ENCODE measurements around the gene ALPK1. TPM values are rescaled to one million over a fixed set of nuclear protein-coding genes. Genes with fewer than 3 reads are reported as not detected.

Gene ALPK1
- total RNA-seq, 1 donor from 2014 or later: 4.9 TPM

DNA sequence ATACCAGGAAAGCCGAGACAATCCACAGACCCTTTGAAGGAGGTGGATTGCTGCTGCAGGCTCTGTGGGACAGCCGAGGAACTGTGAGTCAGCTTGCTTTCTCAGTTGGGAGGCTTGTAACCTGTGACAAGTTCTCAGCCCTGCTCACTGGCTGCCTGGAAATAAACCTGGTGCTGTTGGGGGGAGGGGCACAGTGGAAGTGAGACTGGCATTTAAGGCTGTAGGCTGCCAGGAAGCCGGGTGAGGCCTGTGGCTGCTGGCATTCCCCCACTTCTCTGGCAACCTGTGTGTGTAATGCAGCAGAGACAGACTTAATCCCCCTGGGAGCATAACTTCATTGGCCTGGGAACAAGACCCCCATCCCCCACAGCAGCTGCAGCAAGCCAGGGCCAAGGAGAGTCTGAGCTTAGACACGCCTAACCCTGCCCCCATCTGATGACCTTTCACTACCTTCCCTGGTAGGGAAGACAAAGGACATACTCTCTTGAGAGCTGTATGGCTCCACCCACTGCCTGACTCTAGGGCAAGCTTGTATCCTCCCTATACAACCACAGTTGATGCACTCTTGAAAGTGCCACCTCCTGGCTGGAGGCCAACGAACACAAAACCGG, 64.1 kb downstream of the ALPK1 start:
- intact Hi-C loops (cut with DNase I): no loop called here
- DNase-seq (ENCODE audit: low spot score): no peak

DNA sequence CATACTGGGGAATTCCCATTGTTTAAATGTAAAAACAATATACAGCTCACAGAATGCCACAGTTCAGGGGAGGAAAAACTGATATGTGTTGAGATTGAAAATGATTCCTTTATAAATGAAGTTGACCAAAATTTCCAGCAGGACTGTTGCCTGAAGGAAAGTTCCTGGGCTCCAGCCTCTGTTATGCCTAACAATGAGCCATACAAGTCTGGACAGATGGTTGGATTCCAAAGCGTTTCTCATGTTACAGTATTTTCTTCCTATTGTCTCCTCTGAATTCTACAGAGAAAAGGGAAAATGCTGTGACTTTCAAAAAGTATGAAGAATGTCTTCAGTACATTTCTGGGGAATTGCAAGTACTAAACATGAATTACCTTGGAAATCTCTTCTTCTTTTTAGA, 73.3 kb downstream of the ALPK1 start:
- no peak for DNase-seq (ENCODE audit: low spot score)
- intact Hi-C loops (cut with DNase I): no loop called here

DNA sequence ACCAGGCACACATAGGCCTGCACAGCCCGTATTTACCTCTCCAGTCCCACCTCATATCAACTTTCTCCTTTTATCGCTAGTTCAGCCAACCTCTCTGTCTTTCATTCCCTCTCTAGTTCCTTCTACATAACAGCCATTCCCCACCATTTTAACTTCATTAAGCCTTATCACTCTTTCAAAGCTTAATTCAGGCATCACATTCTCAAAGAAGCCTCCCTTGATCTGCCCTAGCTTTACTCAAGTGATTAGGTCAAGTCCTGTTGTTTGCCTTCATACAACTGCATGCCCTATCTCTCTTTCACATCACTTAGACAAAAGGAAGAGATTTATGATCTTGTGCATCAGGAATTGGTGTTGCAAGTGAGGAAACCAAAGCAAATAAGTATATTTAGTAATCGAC, 74.2 kb downstream of the ALPK1 start:
- DNase-seq (ENCODE audit: low spot score): no peak
- intact Hi-C loops (cut with DNase I): no loop called here

DNA sequence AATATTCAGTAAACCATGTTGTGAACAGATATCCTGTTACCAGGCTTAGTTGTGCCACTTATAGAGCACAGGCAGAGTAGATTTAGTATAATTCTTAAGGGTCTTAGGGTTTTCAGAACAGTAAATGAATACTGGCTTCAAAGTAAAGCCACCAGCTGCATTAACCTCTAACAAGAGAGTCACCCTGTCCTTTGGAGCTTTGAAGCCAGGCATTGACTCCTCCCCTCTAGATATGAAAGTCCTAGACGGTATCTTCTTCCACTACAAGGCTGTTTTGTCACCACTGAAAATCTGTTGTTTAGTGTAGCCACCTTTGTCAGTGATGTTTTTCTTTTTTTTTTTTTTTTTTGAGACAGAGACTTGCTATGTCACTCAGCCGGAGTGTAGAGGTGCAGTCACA, 77.7 kb downstream of the ALPK1 start:
- no peak for DNase-seq (ENCODE audit: low spot score)
- intact Hi-C loops (cut with DNase I): no loop called here

DNA sequence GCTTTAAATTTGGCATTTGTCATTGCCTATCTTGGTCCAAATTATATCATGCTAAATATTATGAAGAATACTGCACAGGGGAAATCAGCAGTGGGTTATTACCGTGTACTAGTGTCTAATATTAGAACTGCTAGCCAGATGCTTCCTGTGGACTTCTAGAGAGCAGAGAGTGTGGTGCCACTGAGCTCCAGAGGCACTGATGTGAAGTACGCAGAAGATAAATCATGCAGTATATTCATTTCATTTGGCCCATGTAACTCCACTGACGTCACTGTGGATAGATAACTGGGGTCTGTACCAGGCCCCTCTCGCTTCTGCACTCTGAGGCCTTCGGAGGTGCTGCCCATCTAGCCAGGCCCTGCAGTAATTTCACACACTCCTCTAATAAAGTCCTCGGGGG, 80.0 kb downstream of the ALPK1 start:
- intact Hi-C loops (cut with DNase I): no loop called here

DNA sequence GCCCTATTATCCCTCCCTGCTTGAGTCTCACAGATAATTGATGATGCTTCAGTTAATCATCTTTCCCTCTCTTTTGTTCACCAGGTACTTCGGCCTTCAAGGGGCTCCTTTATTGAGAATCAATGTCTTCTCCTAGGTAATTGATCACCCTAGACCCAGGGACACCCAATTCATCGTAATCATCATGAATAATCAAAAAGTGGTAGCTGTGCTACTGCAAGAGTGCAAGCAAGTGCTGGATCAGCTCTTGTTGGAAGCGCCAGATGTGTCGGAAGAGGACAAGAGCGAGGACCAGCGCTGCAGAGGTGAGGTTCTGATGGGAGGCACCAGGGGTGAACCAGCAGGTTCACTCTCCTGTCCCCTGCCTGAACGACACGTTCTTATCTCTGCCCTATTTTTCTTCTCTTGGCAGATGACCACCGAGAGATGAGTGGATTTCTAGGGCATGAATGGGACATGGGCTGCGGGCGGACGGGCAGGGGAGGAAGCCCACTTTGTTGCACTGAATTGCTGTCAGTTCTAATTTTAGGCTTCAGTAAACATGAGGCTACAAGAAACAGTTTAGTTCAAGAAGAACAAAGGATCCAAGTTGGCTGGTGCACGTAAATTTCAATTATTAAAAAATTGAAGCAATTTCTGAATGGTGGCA, 80.5 kb downstream of the ALPK1 start:
- intact Hi-C loops (cut with DNase I): no loop called here

More for the DNA sequence above, 80.0 kb downstream of the ALPK1 start:
- no peak for DNase-seq (ENCODE audit: low spot score)

DNA sequence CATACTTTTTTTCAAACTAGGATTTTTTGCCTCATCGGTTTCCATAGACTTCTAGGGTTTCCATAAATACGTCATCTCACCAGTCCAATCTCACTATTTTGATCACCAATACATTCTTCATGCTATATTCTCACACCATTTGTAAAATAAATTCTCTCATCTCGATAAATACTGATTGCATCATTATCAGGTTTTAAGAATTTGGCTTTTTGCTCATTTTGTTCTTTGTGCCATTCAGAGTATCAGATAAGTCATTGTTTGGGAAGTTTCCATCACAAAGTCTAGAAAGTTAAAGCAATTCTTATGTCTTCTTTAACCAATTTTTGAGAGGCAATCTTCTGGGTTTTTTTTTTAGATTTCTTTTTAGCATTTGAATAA, 81.1 kb downstream of the ALPK1 start:
- intact Hi-C loops (cut with DNase I): no loop called here
- no peak for DNase-seq (ENCODE audit: low spot score)

More for the DNA sequence above, 80.5 kb downstream of the ALPK1 start:
- DNase-seq (ENCODE audit: low spot score): no peak

DNA sequence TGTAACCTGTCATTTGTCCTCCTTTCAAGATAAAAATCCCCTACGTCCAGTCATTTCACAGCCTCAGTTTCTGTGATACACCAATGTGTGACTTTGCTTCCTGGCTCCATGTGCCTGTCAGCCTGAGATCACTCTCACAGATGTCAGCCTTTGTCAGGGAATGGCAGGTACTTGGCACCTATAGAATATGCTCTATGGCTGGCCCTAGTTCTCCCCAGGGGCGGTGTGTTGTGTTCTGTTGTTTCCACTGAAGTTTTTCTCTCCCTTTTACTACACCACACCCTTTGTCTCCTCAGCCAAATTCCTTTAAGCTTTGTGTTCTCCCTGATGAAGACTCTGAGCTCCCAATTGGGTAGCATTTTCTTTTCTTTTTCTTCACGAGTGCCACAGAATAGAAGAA, 81.7 kb downstream of the ALPK1 start:
- intact Hi-C loops (cut with DNase I): no loop called here
- DNase-seq (ENCODE audit: low spot score): no peak

DNA sequence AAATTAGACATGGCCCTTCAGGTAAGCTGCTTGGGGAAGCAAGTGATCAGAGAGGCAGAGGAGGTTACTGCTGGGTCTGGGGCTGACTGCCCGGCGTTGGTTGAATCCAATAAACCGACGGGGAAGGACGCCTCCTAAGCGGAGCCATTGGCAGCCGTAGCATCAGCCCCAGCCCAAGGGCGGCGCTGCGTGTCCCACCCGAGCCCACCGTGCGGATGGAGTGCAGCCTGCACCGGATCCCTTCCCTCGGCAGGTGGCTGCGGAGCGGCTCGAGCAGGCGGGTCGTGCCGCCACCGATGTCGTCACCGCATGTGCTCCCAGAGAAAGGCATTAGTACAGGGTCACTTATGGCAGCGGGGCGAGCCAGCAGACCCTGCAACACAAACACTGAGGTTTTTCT, 82.1 kb downstream of the ALPK1 start:
- no peak for DNase-seq (ENCODE audit: low spot score)
- intact Hi-C loops (cut with DNase I): no loop called here

DNA sequence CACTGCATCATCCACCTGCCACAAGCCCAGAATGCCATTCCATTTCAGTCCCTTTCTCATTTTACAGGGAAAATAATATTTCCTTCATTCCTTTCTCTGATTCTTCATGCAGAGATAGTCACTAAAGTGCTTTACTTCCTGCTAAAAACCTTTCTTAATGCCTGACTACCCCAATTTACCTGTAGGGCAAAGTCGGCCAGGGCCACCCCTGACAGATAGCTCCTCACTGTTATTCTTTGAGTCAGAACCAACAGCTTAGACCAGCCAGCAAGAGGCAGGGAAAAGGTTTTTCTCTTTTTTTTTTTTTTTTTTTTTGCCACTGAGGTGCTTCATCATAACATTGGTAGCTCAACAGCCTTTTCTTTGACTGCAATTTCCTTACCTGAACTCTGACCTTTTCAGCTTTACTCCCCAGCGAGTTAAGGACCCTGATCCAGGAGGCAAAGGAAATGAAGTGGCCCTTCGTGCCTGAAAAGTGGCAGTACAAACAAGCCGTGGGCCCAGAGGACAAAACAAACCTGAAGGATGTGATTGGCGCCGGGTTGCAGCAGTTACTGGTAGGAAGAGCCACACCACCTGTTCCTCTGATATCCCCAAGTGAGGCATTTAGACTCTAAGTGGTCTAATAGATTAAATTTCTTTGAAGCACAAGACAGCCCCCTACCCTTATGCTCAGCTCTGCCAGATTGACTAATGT, 85.0 kb downstream of the ALPK1 start:
- intact Hi-C loops (cut with DNase I): no loop called here
- DNase-seq (ENCODE audit: low spot score): no peak

DNA sequence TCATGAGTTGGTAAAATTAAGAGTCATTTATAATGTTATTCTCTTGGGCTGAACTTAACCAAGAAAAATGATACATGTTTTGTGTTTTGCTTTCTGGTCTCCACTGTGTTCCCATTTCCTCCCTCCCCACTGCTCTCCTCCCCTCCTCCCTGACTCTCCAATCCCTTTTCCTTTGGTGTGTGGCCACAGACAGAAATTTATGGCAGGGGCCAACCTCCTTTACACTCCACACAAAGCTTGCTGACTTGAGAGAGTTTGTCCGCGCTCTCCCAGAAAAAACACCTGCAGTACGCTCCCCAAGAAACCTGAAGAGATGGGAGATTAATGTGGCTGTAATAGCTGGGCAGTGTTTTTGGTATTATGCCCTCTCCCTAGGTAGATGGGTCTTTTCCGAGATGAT, 88.9 kb downstream of the ALPK1 start:
- no peak for DNase-seq (ENCODE audit: low spot score)
- intact Hi-C loops (cut with DNase I): no loop called here

DNA sequence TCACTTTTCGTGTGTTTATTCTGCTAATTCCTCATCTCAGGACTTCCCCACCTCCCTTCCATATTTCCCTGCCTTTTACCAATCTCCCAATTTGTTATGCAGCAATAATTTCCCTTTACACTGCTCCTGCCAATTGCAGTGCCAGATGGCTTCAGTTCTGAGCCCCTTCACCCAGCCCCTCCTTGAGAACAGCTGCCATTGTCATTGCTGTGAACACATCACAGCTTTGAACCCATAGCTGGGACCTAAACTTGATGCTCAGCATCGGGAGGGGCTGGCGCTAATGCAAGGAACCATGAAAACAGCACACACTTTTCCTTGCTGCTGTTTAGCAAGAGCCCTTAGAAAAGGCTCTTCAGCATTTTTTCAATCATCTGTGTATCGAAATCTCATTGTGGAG, 104.9 kb downstream of the ALPK1 start:
- intact Hi-C loops (cut with DNase I): no loop called here

DNA sequence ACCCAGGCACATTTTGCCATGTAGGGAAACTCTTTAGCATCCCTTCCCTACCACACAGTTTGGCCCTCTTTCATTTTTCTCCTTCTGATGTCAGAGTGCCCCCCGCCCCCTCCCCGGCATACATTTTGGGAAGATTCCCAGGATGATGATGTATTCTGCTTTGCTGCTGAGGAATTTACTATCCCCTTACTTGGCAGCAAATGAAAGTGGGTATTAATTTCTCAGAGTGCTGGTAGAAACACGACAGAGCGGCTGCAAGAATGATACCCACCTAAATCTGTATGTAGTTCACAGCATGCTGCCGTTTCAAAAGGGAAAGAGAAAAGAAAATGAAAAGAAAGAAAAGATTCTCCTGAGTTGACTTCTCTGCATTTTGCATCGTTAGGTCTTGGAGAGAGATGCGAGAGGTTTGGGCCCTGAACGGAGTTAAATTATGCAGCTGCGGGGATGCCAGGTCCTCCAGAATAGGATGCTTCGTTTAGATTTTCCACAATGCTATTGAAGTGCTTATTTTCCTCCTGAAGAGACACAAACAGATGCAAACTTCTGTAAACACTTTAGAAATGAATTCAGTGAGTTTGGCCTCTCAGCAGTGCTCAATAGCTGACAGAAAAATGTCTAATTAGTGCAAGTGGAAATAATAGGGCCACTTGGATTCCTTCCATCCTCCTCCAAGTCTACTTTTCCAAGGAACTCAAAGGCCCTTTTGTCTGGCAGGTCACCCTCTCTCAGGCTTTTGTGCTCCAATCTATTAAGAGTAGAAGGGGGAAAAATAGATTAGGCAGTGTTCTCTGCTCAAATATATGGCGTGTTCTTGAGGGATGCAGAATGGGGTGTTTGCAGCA, 106.2 kb downstream of the ALPK1 start:
- no peak for DNase-seq (ENCODE audit: low spot score)
- intact Hi-C loops (cut with DNase I): no loop called here

More for the DNA sequence above, 104.9 kb downstream of the ALPK1 start:
- DNase-seq (ENCODE audit: low spot score): no peak

DNA sequence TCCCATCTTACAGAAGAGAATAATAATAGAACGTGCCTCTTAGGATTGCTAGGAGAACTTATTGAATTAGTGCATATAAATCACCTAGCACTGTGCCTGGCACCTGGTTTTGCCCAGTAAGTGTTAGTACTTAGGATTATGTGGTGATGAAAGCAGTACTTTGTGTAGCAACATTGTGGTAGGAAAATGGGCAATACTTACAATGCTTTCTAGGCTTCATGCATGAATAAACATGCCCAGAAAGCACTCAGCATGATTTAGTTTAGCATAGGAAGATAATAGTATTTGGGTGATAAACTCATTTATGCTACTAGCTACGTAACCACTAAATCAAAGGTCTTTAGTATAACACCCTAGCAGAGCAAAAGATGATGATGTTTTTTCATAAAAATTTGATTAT, 113.2 kb downstream of the ALPK1 start:
- no peak for DNase-seq (ENCODE audit: low spot score)
- intact Hi-C loops (cut with DNase I): no loop called here

DNA sequence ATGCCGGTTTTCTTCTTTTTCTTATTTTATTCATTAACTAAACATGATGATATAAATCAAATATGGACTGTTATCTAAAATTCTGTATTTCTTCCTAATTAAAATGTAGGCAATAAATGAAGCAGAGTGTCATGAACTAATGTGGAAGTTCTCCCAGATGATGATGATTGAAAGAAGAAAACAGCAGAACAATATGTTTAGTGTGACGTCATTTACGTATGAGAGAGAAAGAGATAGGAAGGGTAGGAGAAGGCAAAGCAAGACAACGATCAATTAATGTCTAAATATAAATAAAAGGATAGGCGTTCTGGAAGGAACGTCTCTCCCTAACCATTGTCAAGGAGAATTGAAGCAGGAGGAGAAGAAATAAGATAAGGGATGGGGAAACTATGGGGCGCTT, 113.6 kb downstream of the ALPK1 start:
- intact Hi-C loops (cut with DNase I): no loop called here

DNA sequence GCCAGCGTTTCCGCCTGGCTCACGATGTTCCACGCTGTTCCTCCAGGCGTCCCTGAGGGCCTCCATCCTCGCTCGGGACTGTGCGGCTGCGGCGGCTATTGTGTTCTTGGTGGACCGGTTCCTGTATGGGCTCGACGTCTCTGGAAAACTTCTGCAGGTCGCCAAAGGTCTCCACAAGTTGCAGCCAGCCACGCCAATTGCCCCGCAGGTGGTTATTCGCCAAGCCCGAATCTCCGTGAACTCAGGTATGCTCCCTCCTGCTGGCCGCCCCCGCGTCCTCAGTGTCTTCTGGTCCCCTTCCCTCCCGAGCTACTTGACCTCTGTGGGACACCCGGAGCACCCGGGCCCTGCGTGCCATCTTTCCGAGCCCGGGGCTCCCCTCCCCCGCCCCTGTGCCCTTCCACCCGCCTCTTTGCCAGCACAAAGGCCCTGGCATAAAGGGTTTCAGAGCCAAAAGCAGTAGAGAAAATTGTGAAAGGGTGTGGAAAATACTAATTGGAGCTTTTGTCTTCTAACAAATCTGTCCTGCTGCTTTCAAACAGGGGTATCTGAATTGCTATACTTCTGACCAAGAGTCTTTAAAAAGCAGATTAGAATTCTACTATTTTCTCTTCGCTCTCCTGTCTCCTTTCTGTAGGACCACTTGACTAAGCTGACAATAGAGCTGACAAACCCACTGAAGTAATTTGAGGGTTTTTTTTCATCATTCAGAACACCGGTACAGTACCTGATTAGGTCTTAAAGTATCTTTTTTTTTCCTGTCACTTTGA, 114.8 kb downstream of the ALPK1 start:
- intact Hi-C loops (cut with DNase I): no loop called here
- no peak for DNase-seq (ENCODE audit: low spot score)

More for the DNA sequence above, 113.6 kb downstream of the ALPK1 start:
- no peak for DNase-seq (ENCODE audit: low spot score)

DNA sequence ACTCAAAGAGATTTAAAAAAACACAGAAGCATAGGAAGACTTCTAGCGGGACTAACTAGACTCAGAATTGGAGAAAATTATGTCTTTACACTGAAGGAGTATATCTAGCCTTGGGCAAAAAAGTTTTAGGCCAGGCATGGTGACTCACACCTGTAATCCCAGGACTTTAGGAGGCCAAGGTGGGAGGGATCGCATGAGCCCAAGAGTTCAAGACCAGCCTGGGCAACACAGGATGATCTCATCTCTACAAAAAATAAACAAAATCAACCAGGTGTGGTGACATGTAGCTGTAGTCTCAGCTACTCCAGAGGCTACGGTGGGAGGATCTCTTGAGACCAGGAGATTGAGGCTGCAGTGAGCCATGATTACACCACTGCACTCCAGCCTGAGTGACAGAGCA, 119.3 kb downstream of the ALPK1 start:
- no peak for DNase-seq (ENCODE audit: low spot score)
- intact Hi-C loops (cut with DNase I): no loop called here

DNA sequence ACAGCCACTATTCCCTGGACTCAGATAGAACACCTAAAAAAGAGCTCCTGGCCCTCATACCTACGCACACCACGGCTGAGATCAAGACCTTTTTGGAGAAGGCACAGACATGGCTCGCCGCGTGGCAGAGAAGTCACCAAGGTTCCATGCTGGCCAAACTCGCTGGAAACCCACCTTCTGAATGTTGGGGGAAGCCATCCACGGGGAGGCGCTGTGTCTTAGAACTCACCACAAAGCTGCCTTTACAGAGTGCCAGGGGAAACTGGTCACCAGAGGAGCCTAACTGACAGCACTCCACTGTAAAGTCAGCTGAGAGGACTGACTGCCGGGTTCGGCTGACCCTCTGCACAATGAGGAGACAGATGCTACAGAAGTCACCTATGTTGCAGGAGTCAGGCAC, 120.9 kb downstream of the ALPK1 start:
- intact Hi-C loops (cut with DNase I): no loop called here
- no peak for DNase-seq (ENCODE audit: low spot score)

DNA sequence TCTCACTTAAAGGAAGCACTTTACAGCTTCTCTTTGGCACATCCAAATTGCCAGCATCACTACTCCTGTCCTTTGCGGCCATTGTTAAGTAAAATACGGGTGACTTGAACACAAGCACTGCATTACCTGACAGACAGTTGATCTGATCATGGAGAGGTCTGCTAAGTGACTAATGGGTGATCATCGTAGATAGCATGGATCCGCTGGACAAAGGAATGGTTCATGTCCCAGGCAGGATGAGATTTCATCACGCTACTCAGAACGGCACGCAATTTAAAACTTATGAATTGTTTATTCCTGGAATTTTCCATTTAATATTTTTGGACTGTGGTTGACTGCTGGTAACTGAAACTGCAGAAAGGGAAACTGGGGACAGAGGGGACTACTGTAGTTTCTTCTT, 124.7 kb downstream of the ALPK1 start:
- DNase-seq (ENCODE audit: low spot score): no peak
- intact Hi-C loops (cut with DNase I): no loop called here

DNA sequence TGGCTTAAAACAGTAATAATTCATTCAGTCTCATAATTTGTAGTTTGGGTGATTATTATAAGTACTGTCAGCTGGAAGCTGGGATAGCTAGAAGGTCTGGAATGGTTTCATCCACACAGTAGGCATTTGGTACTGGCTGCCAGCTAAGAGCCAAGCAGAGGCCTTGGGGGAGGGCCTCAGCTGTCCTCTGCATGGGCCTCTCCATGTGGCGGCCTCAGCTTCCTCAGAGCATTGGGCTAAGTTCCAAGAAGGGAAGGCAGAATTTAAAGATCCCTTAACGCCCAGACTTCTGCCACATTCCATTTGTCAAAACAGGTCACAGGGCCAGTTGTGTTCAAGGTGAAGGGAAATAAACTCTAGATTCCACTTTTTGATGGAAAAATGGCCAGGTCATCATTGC, 125.5 kb downstream of the ALPK1 start:
- intact Hi-C loops (cut with DNase I): no loop called here
- DNase-seq (ENCODE audit: low spot score): no peak

All from cardiac septum (tissue), 1 donor.